ENCODE data around the gene DYRK1A.
"Not testable (repeated sequence)": the region's sequence is repeated elsewhere in the genome, so short reads cannot be mapped to it uniquely, and the experiment has no call there.

The DYRK1A gene

DNA sequence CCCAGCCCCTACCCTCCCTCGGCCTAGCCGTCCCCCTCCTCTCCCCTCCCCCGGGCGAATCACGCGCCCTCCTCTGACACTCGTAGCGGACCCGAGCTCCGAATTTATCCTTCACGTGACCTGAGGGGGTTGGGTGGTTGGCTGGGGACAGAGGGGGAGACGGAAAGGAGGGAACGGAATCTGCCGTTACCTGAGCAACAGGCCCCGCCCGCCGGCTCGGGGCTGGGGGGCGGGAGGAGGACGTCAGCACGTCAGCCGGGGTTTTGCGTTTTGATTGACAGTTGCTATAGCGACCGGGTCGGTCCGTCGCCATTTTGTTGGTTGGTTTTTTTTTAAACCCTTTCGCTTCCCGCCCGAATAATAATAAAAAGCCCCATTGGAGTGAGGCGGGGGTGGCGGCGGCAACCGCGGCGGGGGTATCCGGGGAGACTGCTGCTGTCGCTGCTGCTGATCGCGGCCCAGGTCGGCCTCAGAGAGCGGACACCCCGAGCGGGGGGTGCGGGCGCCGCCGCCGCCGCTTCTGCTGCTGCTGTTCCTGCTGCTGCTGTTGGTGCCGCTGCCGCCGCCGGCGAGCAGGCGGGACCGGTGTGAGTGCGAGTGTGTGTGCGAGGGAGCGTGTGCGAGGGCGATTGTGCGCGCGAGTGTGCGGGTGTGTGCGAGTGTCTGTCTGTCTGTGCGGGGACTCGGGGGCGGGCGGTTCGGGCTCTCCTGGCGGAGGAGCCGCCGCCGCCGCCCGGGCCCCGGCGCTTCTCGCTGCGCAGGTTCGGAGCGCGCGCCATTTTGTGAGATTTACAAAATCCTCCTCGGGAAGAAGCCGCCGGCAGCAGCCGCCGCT is at the start of gene DYRK1A:
TSS of gene DYRK1A (plus strand) at position 292 of the 835 bp plus-strand sequence. CDS start 53,602 bp downstream, outside the sequence.
- DNase-seq (ENCODE audit: low spot score) = peak; percentile 97

DNA sequence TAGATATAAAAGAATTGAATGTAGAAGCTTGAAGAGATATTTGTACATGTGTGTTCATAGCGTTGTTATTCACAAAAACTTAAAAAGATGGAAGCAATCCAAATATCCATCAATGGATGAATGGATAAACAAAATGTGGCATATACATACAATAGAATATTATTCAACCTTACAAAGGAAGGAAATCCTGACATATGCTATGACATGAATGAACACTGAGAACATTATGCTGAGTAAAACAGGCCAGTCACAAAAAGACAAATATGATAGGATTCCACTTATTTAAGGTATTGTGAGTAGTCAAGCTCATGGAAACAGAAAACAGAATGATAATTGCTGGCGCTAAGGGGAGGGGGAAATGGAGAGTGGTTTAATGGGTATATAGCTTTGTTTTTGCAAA is 47.0 kb upstream of the DYRK1A start:
- no peak for DNase-seq (ENCODE audit: low spot score)

DNA sequence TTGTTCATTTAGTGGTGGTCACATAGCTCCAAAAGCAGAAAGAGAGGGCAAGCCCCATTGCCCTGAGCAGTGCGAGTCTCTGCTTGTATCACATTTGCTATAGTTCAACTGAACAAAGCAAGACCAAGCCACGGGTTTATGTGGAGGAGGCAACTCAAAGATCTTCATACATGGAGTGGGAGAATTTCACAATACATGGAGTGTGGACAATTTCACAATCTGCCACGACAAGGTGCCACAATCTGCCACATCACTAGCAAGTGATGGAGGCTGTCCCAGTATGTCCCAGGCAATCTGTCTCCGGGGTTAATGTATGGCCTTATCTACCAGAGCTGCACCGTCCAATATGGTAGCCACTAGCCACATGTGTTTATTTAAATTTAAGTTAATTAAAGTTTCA is 44.5 kb upstream of the DYRK1A start:
- DNase-seq (ENCODE audit: low spot score) = no peak

DNA sequence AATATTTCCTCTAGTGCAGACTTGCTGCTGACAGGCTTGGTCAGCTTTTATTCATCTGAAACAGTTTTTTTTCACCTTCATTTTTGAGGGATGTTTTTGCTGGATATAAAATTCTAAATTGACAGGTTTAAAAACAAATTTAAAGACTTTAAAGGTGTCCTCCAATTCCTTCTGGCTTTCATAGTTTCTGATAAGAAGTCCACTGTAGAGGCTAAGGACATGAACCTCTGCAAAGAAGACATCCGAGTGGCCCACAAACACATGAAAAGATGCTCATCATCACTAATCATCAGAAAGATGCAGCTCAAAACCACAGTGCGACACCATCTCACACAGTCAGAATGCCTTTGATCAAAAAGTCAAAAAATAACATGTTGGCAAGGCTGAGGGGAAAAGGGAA is 42.0 kb upstream of the DYRK1A start:
- DNase-seq (ENCODE audit: low spot score) = no peak

DNA sequence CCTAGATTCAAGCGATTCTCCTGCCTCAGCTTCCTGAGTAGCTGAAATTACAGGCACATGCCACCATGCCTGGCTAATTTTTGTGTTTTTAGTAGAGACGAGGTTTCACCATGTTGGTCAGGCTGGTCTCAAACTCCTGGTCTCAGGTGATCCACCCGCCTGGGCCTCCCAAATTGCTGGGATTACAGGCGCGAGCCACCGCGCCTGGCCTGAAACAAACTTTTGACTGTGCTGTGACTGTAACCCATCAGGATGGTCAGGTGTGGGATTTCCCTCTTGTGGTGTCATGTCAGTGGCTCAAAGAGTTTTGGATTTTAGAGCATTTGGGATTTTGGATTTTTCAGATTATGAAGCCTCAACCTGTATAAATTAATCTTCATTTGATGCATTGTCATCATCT is 38.4 kb upstream of the DYRK1A start:
- DNase-seq (ENCODE audit: low spot score) = not testable (repeated sequence)

GRCh38 chr21:37331411-37331810 is 35.2 kb upstream of the DYRK1A start:
- DNase-seq (ENCODE audit: low spot score) = no peak

DNA sequence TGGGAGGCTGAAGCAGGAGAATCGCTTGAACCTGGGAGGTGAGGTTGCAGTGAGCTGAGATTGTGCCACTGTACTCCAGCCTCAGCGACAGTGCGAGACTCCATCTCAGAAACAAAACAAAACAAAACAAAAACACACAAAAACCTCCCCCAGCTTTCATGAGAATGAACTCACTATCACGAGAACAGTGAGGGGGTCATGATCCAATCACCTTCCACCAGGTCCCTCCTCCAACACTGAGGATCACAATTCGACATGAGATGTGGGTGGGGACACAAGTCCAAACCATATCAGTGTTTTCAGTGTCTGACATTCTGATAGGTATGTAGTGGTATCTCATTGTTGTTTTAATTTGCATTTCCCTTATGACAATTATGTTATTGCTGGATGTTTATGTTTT is 31.5 kb upstream of the DYRK1A start:
- no peak for DNase-seq (ENCODE audit: low spot score)

- DNase-seq (ENCODE audit: low spot score) = no peak
These were observed 29.4 kb upstream of the DYRK1A start for GRCh38 chr21:37337179-37337578.

DNA sequence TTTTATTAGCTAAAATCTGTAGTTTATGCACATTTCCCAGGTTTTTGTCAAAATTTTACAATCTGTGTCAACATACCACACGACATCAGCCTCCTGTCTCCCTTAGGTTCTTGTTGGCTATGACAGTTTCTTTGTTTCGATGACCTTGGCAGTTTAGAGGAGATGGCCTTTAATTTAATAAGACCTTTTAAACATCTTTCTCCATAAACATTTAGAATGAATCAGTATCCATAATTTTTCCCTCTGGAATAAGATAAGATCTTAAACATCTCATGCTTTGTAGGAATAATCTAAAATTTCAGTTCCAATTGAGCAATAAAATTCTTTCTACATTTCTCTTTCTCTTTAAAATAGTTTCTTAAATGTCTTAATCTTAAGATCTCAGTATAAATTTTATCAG is 28.7 kb upstream of the DYRK1A start:
- DNase-seq (ENCODE audit: low spot score) = no peak

DNA sequence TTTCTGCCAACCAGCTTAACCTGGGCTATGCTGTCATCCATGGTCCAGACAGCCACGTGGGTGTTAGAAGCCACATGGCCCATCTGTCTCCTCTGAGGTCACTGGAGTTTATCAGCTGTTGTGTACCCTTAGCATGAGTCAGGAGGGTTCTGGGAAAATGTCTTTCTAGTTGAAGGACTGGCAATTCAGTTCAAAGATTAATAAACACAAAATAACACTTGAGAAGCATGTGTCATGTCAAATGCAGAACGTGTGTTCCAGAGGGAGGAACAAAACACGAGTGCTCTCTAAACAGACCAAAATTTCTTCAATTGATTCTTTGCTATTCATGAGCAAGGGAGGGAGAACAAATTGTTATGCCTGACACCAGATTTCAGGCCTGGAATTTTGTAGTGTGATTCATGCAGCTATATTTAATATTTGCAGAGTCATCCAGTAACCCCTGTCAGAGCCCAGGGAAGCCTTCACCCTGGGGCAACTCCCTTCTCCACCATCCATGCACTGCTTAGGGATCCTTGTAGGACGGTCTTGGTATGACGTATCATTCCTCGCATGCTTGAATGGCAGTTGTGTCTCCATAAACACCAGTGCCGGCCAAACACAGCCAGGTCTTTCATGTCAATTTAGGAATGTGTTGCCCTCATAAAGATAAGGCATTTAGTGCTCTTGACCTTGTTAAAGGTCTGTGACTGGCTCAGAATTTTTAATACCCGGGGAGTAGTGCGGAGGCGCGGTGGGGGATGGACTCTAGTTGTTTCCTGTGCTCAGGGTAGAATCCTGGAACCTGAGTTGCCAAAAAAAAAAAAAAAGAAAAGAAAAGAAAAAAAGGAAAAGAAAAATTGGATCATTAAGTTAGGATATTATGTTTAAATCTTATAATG is 27.7 kb upstream of the DYRK1A start:
- DNase-seq (ENCODE audit: low spot score) = peak; percentile 81

- no peak for DNase-seq (ENCODE audit: low spot score)
These were observed 27.0 kb upstream of the DYRK1A start for GRCh38 chr21:37339552-37339939.

GRCh38 chr21:37341254-37341960 is 25.2 kb upstream of the DYRK1A start:
- DNase-seq (ENCODE audit: low spot score) = no peak

DNA sequence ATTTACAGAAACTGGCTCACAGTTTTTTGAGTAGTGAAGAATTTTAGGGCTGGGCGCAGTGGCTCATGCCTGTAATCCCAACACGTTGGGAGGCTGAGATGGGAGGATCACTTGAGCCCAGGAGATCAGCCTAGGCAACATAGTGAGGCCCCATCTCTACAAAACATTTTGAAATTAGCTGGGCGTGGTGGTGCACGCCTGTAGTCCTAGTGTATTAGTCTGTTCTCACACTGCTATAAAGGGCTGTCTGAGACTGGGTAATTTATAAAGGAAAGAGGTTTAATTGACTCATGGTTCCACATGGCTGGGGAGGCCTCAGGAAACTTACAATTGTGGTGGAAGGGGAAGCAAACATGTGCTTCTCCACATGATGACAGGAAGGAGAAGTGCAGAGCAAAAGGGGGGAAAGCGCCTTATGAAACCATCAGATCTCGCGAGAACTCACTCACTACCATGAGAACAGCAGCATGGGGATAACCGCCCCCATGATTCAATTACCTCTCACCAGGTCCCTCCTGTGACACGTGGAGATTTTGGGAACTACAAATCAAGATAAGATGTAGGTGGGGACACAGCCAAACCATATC is 24.4 kb upstream of the DYRK1A start:
- no peak for DNase-seq (ENCODE audit: low spot score)

GRCh38 chr21:37346841-37347430 is 19.6 kb upstream of the DYRK1A start:
- no peak for DNase-seq (ENCODE audit: low spot score)

DNA sequence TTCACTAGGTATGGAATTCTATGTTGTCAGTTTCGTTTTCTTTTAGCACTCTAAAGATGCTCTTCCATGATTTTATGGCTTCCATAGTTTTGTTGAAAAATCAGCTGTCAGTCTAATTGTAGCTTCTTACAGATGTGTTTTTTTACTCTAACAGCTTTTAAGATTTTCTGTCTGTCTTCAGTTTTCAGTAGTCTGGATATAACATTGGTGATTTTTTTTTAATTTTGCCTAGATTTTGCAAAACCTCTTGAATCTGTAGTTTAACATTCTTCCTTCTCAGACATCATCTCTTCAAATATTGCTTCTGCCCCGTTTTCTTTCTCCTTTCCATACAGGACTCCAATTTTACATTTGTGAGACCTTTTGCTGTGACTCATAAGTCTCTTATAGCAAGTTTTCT is 17.9 kb upstream of the DYRK1A start:
- DNase-seq (ENCODE audit: low spot score) = peak; percentile 34

DNA sequence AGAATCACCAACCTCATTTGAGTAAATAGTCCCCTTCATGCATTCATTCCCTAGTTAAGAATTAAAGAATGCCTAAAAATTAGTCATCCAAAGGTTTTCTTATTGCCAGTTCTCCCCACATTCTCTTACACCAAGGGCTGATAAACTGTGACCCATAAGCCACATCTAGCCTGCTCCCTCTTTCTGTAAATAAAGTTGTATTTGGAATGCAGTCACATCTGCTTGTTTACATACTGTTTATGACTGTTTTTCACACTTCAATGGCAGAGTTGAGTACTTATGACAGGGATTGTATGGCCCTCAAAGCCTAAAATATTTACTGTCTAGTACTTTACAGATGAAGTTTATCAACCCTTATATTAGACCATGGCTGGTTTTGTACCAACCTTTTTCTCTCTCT is 16.1 kb upstream of the DYRK1A start:
- DNase-seq (ENCODE audit: low spot score) = no peak

- DNase-seq (ENCODE audit: low spot score) = no peak
These were observed 9.9 kb upstream of the DYRK1A start for GRCh38 chr21:37356706-37357105.

GRCh38 chr21:37357691-37358090 is 8.9 kb upstream of the DYRK1A start:
- DNase-seq (ENCODE audit: low spot score) = no peak

GRCh38 chr21:37358397-37358796 is 8.2 kb upstream of the DYRK1A start:
- DNase-seq (ENCODE audit: low spot score) = no peak

DNA sequence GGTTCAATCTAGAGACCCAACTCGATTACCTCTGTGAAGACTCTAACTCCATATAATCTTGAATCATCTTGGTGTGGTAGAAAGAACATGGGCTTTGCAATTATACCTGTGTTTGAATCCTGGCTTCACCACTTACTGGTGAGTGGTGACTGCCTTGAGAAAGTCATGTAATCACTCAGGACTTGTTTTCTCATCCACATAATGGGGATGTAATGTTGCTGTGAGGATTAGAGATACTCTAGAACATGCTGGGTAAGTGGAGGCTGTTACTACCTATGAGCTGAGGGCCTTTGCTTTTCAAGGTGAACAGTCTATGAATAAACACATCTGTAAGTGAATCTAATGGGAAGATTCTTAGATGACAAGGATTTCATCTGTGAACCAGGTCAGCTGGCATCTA is 2.6 kb upstream of the DYRK1A start:
- no peak for DNase-seq (ENCODE audit: low spot score)

GRCh38 chr21:37364722-37365121 is 1.9 kb upstream of the DYRK1A start:
- DNase-seq (ENCODE audit: low spot score) = no peak
